ENCODE measurements around the gene ZBTB17. TPM values are rescaled to one million over a fixed set of nuclear protein-coding genes. Genes with fewer than 3 reads are reported as not detected.

ZBTB17 gene
- total RNA-seq, 2 experiments from 2014 or later = 52.9 to 53.4 TPM

GRCh38 chr1:15950763-15951295 lies 25.1 kb downstream of the ZBTB17 start:
- DNase-seq (ENCODE audit: low spot score) = no peak
- BruUV-seq (replicated peaks) = no TSS peak
- H3K79me2 ChIP-seq (ENCODE audit: insufficient read depth, low read depth, low read length) = peaks cover 8% of the 10 kb centered on the region; the same call in 1 of the 2 replicates

DNA sequence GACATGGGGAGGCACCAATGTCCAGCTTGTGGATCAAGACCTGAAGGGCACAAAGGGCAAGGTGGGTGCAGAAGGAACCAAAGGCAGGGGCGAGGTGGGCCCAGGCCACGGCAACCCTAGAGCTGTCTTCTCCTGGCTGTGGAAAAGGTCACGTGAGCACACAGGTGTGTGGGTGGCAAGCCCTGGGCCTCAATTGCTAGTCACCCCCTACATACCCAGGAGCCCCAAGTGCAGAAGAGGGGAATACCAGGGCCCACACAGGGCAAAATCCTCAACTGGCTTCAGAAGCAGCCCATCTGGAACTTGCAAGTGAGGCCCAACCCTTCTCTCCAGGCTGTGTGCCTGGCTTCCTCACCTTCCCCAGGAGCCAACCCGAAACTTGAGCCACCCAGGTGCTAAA lies 25.6 kb downstream of the ZBTB17 start:
- Histone ChIP-seq H3K4me2 (ENCODE audit: low read length) (peak overlapping the region; percentile 37; the same call in 1 of the 2 replicates), H3K79me2 (ENCODE audit: insufficient read depth, low read depth, low read length) (peaks cover 4% of the 10 kb centered on the region; the same call in 1 of the 2 replicates), H3K4me1 (ENCODE audit: insufficient read depth, low read length, poor library complexity, severe bottlenecking) (peaks cover 42% of the 10 kb centered on the region), H2AFZ (ENCODE audit: low read length) (no peak overlapping the region), H4K20me1 (ENCODE audit: insufficient read depth, low read length) (0 out of 2 replicates have a peak, but pooled peaks cover 10% of the 10 kb centered on the region), H3K36me3 (ENCODE audit: insufficient read depth, low read length) (peaks cover 79% of the 10 kb centered on the region), H3K9me3 (ENCODE audit: low read length) (no peaks in the 10 kb centered on the region), H3K27ac (ENCODE audit: low read depth, low read length, poor library complexity, severe bottlenecking) (no peak overlapping the region), H3K9me2 (ENCODE audit: insufficient read depth, low read length) (no peaks in the 10 kb centered on the region), H3K4me3 (ENCODE audit: low read depth, low read length, poor library complexity, severe bottlenecking) (no peak overlapping the region)
- TF ChIP-seq, protein P1, sequence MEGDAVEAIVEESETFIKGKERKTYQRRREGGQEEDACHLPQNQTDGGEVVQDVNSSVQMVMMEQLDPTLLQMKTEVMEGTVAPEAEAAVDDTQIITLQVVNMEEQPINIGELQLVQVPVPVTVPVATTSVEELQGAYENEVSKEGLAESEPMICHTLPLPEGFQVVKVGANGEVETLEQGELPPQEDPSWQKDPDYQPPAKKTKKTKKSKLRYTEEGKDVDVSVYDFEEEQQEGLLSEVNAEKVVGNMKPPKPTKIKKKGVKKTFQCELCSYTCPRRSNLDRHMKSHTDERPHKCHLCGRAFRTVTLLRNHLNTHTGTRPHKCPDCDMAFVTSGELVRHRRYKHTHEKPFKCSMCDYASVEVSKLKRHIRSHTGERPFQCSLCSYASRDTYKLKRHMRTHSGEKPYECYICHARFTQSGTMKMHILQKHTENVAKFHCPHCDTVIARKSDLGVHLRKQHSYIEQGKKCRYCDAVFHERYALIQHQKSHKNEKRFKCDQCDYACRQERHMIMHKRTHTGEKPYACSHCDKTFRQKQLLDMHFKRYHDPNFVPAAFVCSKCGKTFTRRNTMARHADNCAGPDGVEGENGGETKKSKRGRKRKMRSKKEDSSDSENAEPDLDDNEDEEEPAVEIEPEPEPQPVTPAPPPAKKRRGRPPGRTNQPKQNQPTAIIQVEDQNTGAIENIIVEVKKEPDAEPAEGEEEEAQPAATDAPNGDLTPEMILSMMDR (conservative IDR thresholded peaks at IDR 0.05; ENCODE audit: low read length) = no peak
- TF ChIP-seq EZH2phosphoT487 (IDR thresholded peaks at IDR 0.05; ENCODE audit: borderline replicate concordance, low read depth, low read length) = no peak
- no peak for DNase-seq (ENCODE audit: low spot score)
- intact Hi-C loops (cut with micrococcal nuclease; ENCODE audit: unreplicated experiment) = no loop called here
- BruUV-seq (replicated peaks) = no TSS peak
- ChIA-PET CTCF (ENCODE audit: unreplicated experiment) (no interaction called here), POLR2A (no interaction called here)

More at GRCh38 chr1:15950763-15951295, 25.1 kb downstream of the ZBTB17 start:
- Histone ChIP-seq H2AFZ (ENCODE audit: low read length) (no peak overlapping the region), H4K20me1 (ENCODE audit: insufficient read depth, low read length) (0 out of 2 replicates have a peak, but pooled peaks cover 10% of the 10 kb centered on the region), H3K4me1 (ENCODE audit: insufficient read depth, low read length, poor library complexity, severe bottlenecking) (peaks cover 42% of the 10 kb centered on the region), H3K4me2 (ENCODE audit: low read length) (peak overlapping the region; percentile 37), H3K27ac (ENCODE audit: low read depth, low read length, poor library complexity, severe bottlenecking) (no peak overlapping the region), H3K36me3 (ENCODE audit: insufficient read depth, low read length) (peaks cover 79% of the 10 kb centered on the region), H3K4me3 (ENCODE audit: low read depth, low read length, poor library complexity, severe bottlenecking) (no peak overlapping the region), H3K9me3 (ENCODE audit: low read length) (no peaks in the 10 kb centered on the region), H3K9me2 (ENCODE audit: insufficient read depth, low read length) (no peaks in the 10 kb centered on the region)
- intact Hi-C loops (cut with micrococcal nuclease; ENCODE audit: unreplicated experiment) = no loop called here
- POLR2A ChIA-PET = interaction anchor here (0.9 kb wide), 1 partner anchor 15 kb away, joined by 4 read pairs; no protein-coding TSS in a partner anchor
- no peak for TF ChIP-seq EZH2phosphoT487 (IDR thresholded peaks at IDR 0.05; ENCODE audit: borderline replicate concordance, low read depth, low read length)
- TF ChIP-seq, protein P1 (conservative IDR thresholded peaks at IDR 0.05; ENCODE audit: low read length) = no peak
- CTCF ChIA-PET (ENCODE audit: unreplicated experiment) = no interaction called here

Data from OCI-LY7 (cell line).